ENCODE results near the gene CTNS.

The CTNS gene

DNA sequence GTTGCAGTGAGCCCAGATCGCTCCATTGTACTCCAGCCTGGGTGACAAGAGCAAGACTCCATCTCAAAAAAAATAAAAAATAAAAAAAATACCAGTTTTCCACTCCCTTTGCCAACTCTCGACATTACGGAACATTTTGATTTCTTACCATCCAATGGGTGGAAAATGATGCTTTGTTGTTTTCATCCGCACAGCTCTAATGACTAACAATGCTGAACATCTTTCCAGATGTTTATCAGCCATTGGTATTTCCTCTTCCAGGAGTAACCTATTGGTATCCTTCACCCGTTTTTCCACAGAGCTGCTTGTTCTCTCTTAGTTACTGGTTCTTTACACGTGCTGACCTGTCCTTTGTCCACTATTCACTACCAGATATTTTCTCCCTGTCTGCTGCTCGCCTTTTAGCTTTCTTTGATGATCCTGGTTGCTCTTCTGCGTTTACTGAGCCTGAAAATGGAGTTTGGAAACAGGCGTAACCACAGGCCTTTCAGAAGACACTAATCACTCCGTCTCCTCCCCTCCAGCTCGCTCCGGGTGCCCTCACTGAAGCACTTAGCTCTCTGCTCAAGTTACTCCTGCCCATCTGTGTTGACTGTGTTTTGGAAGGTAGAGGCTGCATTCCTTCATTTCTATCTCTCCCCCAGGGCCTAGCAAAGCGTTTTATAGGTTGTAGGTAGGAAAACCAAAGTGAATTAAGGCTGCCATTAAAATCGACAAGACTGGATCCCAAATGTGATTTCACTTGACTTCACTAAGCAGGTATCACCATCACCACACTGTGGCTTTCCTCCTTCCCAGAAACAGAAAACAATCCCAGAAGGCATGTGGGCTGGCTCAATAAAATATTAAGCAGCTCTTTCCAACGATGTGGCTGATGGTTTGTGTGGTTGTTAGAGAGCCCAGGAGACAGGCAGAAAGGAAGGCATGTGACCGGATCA lies 9.5 kb upstream of the CTNS start:
- no peak for DNase-seq

DNA sequence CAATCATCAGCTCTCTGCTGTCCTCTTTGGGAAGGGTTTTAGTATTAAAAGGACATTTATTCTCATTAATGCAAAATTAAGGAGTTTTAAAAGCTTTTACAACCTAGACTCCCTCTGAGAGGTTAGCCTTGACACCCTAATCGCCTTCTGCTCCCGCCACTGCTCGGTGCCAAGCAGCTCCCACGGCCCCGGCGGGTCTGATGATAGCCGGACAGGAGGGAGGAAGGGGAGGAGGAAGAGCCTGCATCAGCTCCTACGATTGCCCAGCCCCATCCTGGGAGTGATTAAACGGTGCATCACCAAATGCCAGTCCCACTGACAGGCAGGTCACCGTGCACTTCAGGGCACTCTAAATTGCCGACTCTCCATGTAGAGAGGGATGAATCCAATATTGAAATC lies 8.8 kb upstream of the CTNS start:
- no peak for DNase-seq

DNA sequence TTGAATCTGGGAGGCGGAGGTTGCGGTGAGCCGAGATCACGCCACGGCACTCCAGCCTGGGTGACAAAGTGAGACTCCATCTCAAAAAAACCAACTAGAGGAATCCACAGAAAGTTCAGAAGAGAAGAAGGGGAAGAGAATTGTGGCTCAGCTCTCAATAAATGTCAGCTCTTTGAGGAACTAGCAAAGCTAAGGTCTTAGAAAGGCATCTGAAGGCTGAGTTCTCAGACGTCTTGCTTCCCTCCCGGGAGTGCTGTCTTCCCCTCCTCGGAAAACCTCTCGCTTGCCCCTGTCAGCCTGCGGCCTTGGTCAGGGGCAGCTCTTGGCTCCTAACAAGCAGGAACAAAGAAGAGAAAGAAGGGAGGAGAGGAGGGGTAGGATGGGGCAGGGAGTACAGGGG lies 5.8 kb upstream of the CTNS start:
- no peak for DNase-seq

DNA sequence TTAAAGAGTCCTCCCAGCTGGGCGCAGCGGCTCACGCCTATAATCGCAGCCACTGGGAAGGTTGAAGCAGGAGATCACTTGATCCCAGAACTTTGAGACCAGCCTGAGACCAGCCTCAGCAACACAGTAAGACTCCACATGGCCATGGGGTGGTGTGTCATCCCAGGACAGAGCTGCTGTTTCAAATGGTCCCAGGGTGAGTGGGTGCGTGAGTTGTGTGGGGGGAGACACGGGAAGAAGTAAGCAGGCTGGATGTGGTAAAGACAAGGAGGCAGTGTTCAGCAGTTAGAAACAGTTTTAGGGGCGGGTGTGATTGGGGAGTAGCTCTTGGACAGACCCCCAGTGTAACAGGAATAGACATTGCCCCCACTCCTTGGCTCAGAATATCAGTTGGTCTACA lies 4.3 kb upstream of the CTNS start:
- DNase-seq, result no peak

DNA sequence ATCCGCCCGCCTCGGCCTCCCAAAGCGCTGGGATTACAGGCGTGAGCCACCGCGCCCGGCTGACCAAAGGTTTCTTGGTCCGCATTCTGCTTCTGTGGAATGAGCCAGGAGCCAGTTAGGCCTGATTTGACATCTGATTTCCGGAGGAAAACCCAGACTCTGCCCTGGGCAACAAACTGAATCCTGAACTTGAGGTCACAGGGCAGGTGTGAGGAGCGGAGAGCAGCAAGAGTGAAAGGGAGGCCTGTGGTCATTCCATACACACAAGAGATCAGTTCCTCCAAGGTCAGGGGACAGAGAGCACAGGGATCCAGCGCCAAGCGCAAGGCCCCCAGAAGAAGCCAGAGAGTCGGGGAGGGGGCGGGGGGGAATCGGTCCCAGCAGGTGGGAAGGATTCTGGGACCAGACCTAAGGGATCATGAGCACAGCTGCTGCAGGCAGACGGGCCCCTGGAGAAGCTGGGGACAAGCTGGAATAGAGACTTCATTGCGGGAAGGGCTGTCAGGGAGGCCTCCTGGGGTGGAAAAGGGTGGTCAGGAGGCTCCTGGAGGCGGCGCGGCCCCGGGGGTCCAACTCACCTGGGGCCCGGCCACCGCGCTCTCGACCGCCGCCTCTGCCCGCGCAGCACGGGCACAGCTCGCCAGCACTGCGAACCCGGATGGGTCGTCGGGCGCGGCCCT lies 946 bp upstream of the CTNS start:
- no peak for DNase-seq

DNA sequence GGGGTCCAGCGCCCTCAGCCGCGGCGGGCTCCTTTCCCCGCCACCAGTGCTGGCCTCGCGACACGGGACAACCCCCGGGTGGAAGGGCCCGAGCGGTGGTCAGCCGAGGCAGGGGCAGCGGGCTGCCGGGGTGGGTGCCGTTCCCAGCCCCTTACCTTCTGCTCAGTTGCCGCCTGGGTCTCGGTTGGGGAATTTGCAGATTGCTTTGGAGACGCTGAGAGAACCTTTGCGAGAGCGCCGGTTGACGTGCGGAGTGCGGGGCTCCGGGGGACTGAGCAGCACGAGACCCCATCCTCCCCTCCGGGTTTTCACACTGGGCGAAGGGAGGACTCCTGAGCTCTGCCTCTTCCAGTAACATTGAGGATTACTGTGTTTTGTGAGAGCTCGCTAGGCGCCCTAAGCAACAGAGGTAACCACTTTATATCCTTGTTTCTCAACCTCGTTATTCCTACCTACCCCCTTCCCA lies 381 bp downstream of the CTNS start:
- no peak for DNase-seq

DNA sequence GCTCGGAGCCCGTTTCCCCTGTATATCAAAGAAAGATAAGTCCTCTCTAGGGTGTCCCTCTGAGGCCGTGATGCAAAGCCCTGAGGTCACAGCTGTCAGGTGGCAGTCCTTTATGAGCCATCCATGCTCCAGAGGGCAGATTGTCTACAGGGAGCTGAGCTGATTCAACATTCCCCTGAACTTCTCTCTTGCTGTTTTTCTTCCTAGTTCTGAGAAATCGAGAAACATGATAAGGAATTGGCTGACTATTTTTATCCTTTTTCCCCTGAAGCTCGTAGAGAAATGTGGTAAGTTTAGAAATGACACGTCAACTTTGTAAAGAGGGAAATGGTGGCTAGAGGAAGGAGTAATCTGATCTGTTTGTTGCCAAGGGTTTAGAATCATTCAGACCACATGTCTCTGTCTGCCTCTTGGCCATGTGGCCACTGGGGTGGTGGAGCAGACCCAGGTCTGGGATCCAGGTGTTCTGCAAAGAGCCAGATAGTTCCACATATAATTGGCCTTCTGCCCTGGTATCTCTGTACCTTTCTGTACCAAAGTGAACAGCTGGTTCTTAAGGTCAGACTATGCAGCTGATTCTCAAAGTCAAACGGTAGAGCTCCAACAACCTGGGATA lies 3.5 kb downstream of the CTNS start:
- DNase-seq, result no peak

DNA sequence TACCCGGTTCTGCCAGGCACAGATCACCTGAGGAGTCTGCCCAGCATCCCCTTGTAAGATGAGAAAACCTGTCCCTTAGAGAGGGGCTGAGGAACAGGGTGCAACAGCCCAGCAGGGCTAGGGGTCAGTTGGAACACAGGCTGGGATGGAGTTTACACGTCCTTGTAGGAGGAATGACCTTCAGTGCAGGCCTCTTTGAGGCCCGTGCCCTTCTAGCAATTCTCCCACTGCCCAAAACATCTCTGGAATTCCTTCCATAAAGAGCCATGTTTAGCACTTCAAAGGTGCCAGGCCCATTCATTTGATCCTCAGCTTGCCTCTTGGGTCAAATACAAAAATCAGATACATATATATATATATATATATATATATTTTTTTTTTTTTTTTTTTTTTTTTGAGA lies 4.5 kb downstream of the CTNS start:
- DNase-seq, result no peak

DNA sequence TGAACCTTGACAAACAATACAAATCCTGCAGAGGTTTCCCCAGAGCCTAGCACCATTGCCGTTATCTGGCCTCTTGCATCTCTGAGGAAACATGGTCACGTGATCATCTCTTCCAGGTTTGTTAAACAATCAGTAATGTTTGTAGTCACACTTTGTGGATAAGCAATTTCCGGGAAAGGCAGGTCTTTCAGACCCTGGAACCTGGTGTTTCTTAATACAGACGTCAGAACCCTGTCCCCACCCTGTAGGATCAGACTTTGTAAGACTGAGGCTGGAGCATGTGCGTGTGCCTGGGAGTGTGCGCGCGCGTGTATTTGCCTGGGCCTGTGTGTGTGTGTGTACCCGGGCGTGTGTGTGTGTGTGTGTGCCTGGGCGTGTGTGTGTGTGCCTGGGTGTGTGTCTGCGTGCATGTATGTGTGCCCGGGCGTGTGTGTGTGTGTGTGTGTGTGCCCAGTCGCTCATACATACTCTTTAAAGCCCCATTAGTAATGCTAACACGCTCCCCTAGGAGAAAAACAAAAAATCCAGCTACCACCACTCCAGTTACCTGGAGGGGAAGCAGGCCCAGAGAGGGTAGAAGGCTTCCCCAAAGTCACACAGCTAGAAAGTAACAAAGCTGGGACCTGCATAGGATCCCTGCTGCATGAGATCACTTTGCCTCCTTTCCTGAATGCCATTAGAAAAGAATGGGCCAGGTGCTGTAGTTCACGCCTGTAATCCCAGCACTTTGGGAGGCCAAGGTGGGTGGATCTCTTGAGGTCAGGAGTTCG lies 5.3 kb downstream of the CTNS start:
- DNase-seq, result no peak

DNA sequence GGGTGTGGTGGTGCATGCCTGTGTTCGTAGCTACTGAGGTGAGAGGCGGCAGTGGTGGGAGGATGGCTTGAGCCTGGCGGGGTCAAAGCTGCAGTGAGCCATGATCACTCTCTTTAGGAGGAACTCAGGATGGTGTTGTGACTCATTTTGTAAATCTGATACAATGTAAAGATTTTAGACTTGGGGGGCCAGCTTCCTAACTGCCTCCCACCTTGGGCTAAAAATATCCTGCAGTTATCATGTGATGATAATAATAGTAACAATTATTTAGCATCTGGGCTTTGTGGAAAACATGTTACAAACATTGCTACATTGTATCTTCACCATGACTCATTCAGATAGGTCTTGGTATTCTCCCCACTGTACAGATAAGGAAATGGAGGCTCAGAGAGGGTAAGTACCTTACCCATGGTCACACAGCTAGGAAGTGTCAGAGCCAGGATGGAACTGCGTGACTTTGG lies 7.4 kb downstream of the CTNS start:
- no peak for DNase-seq

DNA sequence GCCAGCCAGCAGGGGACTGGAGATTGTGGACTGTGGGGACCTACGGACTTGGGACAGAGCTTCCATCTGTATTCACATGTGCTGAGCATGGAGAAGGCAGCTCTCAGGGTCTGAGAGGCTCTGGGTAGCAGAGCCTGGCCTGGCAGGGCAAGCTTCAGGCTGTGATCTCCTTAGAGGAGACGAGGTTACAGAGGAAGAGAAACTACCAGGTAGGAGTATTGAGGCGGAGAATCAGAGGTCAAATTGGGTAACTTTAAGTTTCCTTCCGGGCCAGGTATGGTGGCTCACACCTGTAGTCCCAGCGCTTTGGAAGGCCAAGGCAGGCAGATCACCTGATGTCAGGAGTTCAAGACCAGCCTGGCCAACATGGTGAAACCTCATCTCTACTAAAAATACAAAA lies 8.8 kb downstream of the CTNS start:
- no peak for DNase-seq

DNA sequence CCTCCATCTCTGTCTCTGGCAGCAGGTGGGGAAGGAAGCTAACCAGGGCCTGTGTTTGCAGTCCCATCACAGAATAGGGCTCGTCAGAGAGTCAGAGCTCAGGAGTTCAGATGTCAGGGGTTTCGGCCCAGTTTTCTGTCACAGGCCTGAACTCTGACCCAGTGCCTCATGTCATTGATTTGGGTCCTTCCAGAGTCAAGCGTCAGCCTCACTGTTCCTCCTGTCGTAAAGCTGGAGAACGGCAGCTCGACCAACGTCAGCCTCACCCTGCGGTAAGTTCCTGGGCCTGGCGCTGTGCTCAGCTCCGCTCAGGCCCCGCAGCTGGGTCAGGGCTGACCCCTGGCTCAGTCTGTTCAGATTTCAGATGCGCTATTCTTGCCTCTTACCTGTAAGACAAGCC lies 10.7 kb downstream of the CTNS start:
- no peak for DNase-seq

DNA sequence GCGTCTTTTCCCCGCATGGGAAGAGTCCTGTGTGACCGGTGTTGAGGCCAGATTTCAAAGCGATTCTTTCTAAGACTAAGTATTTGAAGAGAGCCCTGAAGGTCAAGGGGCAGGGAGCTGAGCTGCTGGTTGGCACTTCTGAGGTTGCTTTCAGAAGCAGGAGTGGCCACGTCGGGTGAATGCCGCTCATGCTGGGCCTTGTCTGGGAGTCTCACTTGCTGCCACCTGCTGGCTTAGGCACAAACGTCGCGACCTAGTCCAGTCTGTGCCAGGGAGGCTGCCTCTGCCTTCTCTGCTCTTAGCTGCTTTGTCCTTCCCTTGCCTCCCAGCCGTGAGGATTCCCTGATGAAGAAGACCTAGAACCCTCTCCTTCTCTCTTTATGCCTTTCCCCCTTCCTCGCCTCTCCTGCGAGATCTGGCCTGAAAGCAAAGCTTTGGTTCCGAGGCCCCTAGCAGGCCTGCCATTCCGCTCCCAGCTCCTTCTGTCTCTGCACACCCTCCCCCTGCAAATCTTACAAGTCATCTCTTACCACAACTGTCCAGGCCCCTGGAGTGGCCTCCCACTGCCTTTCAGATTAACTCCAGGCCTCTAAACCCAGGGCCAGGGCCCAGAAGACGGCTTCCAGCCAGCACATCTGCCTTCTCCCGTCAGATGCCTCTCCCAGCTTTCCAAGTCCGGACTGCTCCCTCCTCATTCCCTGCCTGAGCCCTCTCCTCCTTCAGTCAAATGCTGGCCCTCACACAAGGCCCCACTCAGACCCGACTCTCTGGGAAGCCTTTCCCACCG lies 11.4 kb downstream of the CTNS start:
- DNase-seq, result no peak

DNA sequence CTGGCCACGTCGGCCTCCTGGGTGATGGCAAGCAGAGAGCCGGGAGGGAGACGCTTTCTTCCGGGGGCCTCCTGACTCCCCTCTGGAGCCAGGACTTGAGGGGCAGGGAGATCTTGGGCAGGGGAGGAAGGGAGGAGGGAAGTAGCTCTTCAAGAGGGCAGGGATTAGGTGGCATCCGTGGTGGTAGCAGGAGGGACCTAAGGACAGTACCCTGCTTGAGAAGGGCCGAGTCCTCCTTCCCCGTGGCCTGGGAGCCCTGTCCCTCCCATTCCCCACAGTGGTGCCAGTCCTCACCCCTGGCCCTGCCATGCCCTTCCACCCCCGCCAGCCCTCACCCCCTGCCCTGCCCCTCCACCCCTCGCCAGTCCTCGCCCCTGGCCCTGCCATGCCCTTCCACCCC lies 19.2 kb downstream of the CTNS start:
- DNase-seq, result no peak

DNA sequence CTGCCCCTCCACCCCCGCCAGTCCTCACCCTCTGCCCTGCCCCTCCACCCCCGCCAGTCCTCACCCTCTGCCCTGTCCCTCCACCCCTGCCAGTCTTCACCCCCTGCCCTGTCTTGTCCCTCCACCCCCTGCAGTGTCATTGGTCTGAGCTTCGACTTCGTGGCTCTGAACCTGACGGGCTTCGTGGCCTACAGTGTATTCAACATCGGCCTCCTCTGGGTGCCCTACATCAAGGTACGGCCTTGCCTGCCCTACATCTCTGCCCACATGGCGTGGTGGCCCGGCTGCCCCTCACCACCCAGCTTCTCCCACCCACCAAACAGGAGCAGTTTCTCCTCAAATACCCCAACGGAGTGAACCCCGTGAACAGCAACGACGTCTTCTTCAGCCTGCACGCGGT lies 19.8 kb downstream of the CTNS start:
- DNase-seq, result no peak

DNA sequence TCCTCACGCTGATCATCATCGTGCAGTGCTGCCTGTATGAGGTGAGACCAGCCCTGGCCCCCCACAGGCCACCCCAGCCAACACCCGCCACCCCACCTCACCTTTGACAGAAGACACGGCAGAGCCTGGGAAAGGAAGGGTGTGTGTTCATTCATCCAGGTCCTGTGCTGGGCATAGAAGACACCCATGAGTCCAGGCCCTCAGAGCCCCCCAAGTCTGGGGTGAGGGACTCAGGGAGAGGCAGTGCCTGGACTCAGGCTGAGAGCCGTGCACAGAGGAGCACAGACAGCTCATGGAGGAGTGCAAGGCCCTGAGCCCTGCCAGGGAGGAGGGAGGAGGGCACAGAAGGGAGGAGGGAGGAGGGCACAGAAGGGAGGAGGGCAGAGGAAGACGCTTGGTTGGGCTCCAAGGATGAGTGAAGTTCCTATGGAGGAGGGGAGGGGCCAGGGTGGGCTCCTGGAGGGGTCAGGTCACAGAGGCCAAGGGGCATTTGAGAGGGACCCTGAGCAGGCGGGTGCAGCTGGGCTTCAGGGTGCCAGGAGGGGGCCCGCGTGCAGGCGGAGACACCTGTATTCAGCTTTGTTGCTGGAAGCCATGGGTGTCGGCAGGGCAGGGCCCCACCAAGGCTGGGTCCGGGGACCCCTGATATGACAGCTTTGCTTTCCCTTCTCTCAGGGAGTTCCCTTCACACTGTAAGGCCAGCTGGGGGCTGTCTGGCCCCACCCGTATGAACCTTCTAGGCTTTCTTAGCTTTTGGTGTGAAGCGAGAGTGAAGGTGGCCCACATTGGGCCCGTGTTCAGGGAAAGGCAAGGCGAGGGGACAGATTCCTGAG lies 20.4 kb downstream of the CTNS start:
- DNase-seq, result no peak

DNA sequence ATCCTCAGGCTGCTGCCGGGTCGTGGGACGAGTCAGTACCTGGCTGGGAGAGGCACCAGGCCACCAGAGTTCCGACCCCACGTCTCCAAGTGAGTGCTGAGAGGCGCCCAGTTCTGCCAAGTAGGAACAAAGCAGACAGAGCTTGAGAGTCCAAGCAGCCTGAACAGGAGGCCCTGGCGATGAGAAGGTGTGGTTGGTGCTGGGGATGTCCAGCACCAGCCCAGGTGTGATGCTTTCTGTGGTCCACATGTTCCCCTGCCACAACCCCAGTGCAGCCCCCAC lies 21.0 kb downstream of the CTNS start:
- no peak for DNase-seq

DNA sequence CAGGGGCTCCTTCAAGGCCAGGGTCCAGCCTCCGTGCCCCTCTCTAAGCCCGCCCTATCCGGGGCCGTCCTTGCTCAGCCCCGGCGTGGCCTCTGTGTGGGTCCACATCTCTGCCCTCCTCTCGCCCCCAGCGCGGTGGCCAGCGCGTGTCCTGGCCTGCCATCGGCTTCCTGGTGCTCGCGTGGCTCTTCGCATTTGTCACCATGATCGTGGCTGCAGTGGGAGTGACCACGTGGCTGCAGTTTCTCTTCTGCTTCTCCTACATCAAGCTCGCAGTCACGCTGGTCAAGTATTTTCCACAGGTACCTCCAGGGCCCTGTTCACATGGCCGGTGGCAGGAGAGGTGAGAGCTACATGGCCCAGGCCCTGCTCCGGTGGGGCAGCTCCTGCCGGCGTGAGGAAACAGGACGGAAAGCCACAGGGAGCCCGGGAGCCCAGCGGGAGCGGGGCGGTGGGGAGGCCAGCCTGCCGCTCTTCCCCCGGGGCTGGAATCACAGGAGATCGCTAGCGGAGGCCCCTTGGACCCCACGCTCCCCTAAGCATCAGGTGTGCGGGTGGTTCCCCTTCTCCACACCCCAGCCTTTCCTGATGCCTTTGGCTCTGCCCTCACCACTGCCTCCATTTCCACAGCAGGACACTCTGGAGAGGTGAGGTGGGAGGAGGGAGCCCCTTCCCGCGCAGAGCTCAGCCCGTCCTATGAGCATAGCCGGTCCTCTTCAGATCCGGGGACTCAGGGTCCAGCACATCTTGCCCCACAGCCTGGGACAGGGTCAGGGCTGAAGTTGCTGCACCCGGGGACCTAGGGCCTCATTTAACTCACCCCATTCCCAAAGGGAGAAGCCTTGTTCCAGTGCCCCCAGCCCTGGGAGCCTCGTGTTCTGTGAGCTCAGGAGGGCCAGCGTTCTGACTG lies 21.6 kb downstream of the CTNS start:
- DNase-seq, result no peak

DNA sequence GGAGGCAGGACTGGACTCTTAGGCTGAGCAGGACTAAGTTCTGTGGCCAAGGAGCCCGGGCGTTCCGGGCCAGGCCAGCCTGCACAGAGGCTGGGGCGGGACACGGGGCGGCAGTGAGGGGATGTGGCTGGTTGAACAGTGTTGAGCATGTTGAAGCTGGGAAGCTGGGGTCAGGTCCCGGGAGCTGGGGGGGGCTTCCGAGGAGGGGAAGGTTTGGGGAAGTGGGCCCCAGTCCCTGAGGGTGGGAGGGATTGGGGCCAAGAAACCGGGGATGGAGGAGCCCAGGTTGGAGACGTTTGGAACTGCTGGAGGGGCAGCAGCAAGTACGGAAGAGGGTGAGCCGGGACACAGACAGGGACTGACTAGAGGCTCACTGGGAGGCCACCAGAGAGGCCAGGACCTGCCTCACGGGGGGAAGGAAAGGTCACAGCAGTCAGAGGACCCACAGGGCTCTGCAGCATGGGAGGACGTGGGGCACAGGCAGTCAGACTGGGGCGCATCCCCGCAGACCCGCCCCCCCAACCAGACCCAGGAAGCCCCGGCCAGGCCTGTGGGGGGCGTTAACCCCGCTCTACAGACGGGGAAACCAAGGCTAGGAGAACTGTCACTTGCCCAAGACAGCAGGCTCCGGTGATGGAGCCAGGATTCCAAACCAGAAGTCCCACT lies 22.4 kb downstream of the CTNS start:
- DNase-seq, result no peak
